HG03139 (cell line): Measurements from ENCODE around the gene CSNK1D.

Experiments used
- ATAC-seq: cut with Tn5 transposase; IDR thresholded peaks from one replicate; pipeline ENCODE4 v1.9.1; 2021; ENCODE audit not compliant: unreplicated experiment

The CSNK1D gene

GRCh38 chr17:82273327-82274133 lies at the start of gene CSNK1D:
TSS of gene CSNK1D (minus strand) at chr17:82273700. CDS start at chr17:82273381, 319 bp downstream.
- ATAC-seq: peak; percentile 51

GRCh38 chr17:82322526-82323453 lies 49.3 kb upstream of the CSNK1D start:
- ATAC-seq: no peak

GRCh38 chr17:82321947-82322466 lies 48.5 kb upstream of the CSNK1D start:
- ATAC-seq: no peak

- ATAC-seq: no peak
Measured at GRCh38 chr17:82320956-82321927, 47.7 kb upstream of the CSNK1D start.

- ATAC-seq: no peak
Measured at GRCh38 chr17:82320140-82320840, 46.8 kb upstream of the CSNK1D start.

- ATAC-seq: no peak
Measured at GRCh38 chr17:82319619-82320062, 46.1 kb upstream of the CSNK1D start.

GRCh38 chr17:82318772-82319606 lies 45.5 kb upstream of the CSNK1D start:
- no peak for ATAC-seq

GRCh38 chr17:82318169-82318498 lies 44.6 kb upstream of the CSNK1D start:
- no peak for ATAC-seq

- no peak for ATAC-seq
Measured at GRCh38 chr17:82317394-82318168, 44.1 kb upstream of the CSNK1D start, which contains the start of gene CD7. TSS of gene CD7 (minus strand) at chr17:82317608. CDS start at chr17:82317495, 113 bp downstream.

GRCh38 chr17:82316651-82317393 lies 43.3 kb upstream of the CSNK1D start:
- no peak for ATAC-seq

GRCh38 chr17:82315703-82316358 lies 42.3 kb upstream of the CSNK1D start:
- no peak for ATAC-seq

- ATAC-seq: no peak
Measured at GRCh38 chr17:82314727-82315605, 41.5 kb upstream of the CSNK1D start.

- ATAC-seq: no peak
Measured at GRCh38 chr17:82314012-82314726, 40.7 kb upstream of the CSNK1D start.

GRCh38 chr17:82313195-82314011 lies 39.9 kb upstream of the CSNK1D start:
- ATAC-seq: no peak
